ENCODE measurements around the gene KDSR.

KDSR gene

DNA sequence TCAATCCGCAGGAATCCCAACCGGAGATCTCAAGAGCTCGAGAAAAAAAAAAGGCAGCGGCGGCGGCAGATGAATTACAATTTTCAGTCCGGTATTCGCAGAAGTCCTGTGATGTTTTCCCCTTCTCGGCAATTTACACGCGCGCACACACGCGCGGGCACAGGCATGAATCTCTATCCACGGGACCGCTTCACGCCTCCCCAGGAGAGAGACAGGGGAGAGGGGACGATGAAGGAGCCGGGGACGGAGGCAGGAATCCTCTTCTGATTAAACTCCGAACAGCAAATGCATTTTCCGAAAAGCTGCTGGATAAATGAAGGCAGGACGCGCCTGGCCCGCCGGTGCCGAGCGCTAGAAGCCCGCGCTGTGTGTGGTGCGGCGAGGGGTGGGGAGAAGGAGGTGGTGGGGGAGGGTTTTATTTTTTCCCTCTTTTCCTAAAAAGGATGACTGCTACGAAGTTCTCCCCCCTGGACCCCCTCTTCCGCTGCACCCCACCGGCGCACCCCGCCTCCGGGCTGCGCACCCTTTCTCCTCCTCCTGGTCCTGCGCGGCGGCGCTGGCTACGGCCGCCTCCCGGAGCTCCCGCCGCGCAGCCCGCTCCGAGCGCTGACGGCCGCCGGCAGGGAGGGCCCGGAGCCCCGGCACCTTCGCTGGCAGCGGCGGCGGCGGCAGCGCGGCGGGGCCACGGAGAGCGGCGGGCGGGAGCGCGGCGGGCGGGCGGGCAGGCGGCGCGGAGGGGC is 47.5 kb downstream of the KDSR start, which contains the start of gene BCL2:
Gene BCL2, minus strand, starts transcription at position 387 of the 740 bp plus-strand sequence.
- peak; percentile 56 for DNase-seq

DNA sequence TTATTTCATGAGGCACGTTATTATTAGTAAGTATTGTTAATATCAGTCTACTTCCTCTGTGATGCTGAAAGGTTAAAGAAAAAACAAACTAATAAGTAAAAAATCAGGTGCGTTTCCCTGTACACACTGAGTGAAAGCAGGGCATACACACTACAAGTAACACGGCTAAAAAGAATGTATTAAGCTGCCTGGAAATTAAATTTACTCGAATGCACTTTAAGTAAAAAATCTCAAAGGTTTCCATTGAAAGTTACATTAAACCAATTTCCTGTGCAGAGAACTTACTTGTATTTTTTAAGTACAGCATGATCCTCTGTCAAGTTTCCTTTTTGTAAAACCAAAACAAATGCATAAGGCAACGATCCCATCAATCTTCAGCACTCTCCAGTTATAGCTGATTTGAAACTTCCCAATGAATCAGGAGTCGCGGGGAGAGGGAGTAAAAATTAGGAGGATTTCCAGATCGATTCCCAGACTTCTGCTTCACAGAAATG is 48.1 kb downstream of the KDSR start:
- DNase-seq = no peak

- peak; percentile 92 for DNase-seq
These were observed 48.8 kb downstream of the KDSR start for GRCh38 chr18:63317982-63318888.

GRCh38 chr18:63317556-63317946 is 49.5 kb downstream of the KDSR start:
- no peak for DNase-seq

GRCh38 chr18:63316612-63317555 is 50.1 kb downstream of the KDSR start:
- DNase-seq = peak; percentile 13

- no peak for DNase-seq
These were observed 51.1 kb downstream of the KDSR start for GRCh38 chr18:63315876-63316275.

- DNase-seq = no peak
These were observed 51.8 kb downstream of the KDSR start for GRCh38 chr18:63315131-63315662.

DNA sequence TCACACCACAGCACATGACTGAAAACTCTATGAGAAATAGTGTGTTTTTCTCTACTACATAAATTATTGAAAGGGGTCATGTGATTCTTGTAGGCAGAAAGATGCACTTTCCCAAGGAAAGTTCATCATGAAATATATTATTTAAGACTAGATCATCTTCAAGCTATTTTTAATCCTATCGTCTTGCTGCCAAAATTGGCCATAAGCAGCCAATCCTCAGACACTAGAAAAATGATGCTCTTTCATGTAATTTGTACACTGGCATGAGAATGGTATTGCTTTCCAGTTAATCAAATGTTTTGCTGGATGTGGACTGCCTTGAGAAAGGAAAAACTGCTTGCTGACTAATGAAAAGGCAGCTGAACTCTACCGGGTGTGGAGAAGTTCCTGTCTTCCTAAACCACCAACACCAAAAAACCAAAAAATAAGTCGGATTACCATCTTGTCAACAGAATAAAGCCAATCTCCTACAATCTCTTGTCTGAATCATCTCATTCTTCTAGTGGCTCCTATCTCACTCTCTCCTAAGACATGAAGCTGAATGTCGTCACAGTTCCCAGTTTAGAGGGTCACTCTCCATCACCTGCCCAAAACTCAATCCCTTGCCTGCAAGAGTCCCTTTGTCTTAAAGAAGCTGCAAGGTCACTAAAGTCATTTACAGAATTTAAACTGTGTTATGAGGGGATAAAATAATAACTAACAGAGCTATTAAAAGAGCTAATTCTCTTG is 52.8 kb downstream of the KDSR start:
- no peak for DNase-seq

DNA sequence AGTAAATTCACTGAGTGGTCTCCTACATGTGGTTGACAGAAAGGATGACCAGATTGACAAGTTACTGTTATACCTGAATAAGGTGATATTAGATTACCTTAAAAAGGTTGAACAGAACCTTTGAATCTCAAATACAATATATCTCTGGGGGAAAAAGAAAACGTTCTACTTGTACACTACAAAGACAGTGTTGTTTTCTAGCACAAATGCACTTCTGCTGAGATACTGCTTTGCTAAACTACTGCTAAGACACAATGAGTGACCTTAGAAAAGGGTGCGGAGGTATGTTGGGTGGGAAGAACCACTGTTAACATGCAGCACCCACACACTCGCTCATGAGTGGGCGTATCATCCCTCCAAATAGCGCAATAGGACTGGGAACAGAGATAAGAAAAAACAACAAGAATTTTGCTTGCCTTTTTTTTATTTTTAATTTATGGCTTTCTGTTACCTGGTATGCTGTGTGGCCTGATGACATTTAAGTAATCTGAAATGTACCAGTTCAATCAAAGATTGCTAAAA is 53.5 kb downstream of the KDSR start:
- DNase-seq = no peak

- no peak for DNase-seq
These were observed 54.1 kb downstream of the KDSR start for GRCh38 chr18:63312737-63313395.

DNA sequence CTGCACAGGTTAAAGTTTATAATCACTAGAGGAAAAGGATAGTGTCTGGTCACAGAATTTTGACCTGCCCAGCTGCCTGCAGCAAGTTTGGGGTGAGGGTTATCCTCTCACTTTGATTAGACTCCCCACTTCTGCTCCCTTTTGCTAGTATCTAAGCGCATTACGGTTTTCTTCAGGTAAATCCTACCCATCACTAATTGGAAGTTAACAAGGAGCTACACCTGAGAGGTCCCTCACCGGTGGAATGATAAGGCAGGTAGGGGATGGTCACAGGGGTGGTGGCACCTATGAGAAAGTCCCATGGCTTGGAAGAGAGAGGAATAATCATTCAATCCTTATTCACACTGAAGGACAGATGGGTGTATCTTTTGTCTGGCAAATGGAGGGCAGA is 55.0 kb downstream of the KDSR start:
- no peak for DNase-seq

DNA sequence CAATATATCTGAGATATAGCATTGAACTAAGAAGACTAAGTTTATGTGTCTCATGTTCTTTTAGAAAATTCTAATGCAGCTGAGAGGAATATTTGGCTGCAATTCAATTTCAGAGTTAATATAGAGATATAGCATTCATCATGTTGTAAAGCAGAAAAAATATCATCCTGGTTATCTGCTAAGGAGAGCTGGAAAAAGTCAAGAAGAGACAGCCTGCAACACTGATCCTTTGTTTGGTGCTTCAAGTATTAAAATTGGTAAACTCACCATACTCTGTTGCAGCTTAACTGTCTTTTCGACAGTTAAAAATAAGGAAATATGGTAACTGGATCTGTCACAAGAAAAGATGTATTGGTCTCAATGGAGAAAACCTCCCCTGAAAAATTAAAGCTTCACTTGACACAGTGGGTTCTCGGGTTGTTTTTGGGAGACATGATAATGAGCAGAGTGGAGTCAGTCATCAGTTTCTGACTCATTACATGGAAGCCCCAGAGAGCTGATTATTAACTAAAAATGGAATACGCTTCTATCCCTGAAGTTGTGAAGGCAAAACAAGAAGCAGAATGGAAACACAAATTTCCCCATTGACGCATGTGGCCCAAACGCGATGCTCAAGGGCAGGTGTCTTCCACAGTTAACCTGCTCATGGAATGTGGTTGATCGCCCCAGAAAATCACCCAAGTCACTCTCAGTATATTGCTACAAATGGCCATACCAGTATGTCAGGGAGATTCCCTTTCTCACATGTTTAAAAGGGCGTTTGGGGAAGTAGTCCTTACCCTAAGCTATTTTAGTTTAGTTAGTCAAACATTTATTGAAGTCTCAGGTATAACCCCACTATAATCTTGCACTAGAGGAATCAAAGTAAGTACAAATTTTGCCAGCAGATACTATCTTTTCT is 55.6 kb downstream of the KDSR start:
- DNase-seq = no peak

DNA sequence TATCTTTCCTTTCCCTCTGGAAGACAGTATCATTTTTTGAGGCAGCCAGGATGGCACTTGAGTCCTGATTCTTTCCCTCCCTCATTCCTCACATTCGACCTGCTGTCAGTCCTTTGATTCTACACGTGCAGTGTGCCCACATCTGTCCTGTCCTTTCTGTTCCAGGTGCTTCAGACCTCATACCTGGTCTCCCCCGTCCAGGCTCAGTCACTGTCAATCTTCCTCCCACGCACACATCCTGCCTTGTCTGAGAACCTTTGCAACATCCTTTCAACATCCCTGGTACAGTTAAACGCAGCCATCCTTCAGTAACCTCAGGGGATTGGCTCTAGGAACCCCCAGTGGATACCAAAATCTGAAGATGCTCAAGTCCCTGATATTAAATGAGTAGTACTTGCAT is 57.6 kb downstream of the KDSR start:
- DNase-seq = no peak

DNA sequence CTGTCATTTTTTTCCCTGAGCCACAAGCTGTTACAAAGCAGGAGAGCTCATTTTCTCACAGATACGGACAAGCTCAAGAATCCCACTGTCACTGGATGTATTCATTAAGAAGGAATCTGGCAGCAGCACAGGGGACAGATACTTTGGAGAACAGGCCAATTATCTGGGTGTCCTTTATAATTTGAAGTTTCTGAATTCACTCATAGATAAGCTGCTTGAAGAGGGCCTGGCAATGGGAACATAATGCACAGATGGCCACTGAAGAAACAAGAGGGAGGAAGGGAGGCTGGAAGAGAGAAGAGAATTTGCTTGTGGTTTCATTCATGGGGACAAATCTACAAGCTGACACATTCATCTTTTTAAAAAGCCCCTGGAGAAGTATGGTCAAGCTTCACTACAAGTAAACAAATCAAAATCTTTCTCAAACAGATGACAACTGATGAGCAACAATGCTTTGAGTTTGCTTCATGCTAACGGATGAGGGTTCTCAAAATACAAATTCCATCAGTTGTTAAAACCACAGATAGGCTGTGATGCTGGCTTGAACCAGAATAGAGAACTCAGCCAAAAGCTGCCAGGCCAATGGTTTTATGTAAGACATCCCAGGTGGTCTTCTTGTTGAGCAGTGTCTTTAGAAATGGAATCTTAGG is 59.3 kb downstream of the KDSR start:
- no peak for DNase-seq

DNA sequence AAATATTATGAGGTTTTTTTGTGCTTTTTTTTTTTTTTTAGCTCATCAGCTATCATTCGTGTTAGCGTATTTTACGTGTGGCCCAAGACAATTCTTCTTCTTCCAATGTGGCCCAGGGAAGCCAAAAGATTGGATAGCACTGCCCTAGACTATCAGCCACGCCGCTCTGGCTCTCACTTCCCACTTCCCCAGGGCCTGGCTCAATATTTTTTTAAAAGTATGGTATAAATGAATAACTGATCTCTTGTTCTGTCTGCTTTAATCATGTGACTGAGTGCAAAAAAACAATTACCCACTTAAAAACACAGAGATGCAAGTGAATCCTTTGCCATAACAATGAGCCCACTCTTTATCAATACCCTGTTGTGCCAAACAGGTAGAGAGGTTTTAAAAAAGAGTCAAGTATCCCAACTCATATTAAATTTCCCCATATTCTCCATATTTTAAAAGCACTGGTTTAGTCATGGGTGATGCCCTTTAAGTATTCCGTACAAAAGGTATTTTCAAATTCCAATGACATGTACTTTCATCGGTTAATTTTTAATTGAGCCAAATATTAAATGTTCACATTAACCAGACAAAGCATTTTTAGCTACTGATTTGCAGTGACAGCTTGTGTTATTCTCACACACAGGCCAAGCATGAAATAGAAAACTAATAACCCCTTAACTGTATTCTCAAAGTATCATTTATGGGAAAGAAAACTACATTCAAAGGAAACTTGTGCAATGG is 60.0 kb downstream of the KDSR start:
- DNase-seq = no peak

GRCh38 chr18:63306249-63306648 is 60.8 kb downstream of the KDSR start:
- no peak for DNase-seq

DNA sequence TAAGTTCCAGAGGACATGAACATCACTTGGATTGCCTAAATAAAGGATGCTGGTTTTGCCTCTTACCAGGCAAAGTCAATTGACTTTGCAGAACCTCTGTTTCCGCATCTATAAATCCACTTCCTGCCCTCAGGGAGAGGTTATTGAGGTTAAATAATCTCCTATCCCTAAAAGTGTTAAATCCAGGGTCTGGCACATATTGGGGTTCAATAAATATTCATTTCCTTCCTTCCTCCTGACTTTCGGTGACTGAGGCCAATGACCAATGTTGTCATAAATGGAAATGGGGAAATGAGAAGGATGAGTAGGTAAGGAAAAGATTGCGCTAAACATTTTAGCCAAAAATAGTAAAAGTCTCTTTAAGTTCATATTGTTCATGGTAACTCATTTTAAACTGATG is 63.5 kb downstream of the KDSR start:
- no peak for DNase-seq

DNA sequence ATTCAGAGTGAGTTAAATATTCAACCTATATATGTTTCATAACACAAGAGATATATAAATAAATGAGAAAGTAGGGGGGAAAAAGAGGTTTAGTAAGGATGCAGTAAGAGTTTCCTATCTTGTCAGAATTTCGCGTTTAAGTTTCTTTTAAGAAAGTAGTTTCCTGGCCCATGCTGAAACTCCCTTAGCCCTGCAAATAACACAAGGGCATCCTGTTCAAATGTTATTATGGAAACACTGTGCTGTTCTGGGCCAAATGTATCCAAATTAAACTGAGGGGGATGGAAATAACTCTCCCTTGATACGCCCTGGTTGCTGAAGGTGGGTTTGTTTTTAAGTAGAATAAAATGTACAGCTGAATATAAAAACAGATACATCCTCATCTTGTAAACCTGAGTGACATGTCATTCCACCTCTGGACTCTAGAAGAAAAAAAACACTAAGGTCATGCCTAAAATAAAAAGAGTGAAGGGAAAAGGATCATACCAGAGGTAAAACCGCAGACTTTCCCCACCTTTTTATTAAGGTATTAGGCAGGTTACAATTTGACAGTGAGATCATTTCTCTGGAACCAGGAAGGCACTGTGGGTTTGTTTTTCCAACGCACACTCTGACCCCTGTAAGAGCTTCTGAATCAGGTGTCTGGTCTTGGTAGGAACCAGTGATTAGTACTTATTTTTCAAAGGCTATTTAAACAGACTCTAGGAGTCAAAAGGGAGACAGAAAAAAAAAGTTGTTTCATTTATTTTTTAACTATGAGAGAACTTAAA is 64.2 kb downstream of the KDSR start:
- no peak for DNase-seq

Data from NCI-H1105 (cell line).